HepG2 (cell line): ENCODE measurements around the gene CUL7. TPM values are rescaled to one million over a fixed set of nuclear protein-coding genes. Genes with fewer than 3 reads are reported as not detected.

ENCODE experiments used
- ATAC-seq: fragments of 200-7000 bp; cut with Tn5 transposase; 3 replicates; pipeline ENCODE4 v1.9.1; 2020; ENCODE audit warnings: mild to moderate bottlenecking, moderate library complexity
- BruUV-seq: library from RNA; stranded (reverse); fragments of 400-500 nt; replicated peaks from 2 replicates; lab custom pipeline; 2021; lab: Mats Ljungman, UMichigan
- CTCF ChIA-PET: fragments of 300-600 bp; formaldehyde crosslinking; extraction: SDS; loops from one replicate; lab custom pipeline; 2021; ENCODE audit warnings: low total read pairs, inconsistent platforms, low intra/inter-chr PET ratio; lab: Yijun Ruan, JAX
- POLR2A ChIA-PET: fragments of 350-600 bp; sonication (Branson Sonifier 250); formaldehyde crosslinking; loops from one replicate; lab custom pipeline; 2020; ENCODE audit warnings: antibody characterized with exemption, inconsistent platforms; lab: Yijun Ruan, JAX
- DNase-seq: peaks from one replicate; pipeline ENCODE4 v3.0.0-alpha.2; 2015; ENCODE audit warnings: low spot score
- FAIRE-seq: peaks from 3 replicates; lab custom pipeline; 2011; peaks lifted over from hg19 to GRCh38; lab: Jason Lieb, UNC
- H2AFZ ChIP-seq: one replicate; pipeline ENCODE4 v1.6.1; 2011; ENCODE audit warnings: low read length, inconsistent platforms
- H3K27ac ChIP-seq: fragments of 300-600 bp; 3 replicates; pipeline ENCODE4 v1.8.0; 2011; ENCODE audit warnings: mixed run types, mild to moderate bottlenecking, mixed read lengths, low read length, inconsistent platforms; ENCODE audit not compliant: insufficient read depth; ENCODE audit errors: extremely low read length
- H3K27me3 ChIP-seq, 2 experiments: fragments of 200-600 bp in 1 of 2; 2 replicates in 1 of 2; 3 replicates in 1 of 2; pipeline versions ENCODE4 v1.6.0 to v1.8.0; 2011; ENCODE audit warnings: low read length in 2 of 2, mild to moderate bottlenecking in 2 of 2, moderate library complexity in 2 of 2, inconsistent platforms in 1 of 2; ENCODE audit not compliant: insufficient read depth in 2 of 2, control insufficient read depth in 1 of 2
- H3K36me3 ChIP-seq, 2 experiments: fragments of 200-600 bp in 1 of 2; replicated peaks in 1 of 2; 2 replicates in 1 of 2; 3 replicates in 1 of 2; pipeline versions ENCODE4 v1.5.1 to v1.8.0; 2011; ENCODE audit warnings: low read length in 2 of 2, inconsistent platforms in 1 of 2; ENCODE audit not compliant: insufficient read depth in 2 of 2, control insufficient read depth in 1 of 2
- H3K4me1 ChIP-seq: 2 replicates; pipeline ENCODE4 v1.5.1; 2012; ENCODE audit warnings: low read length, inconsistent platforms; ENCODE audit not compliant: insufficient read depth
- H3K4me2 ChIP-seq: 2 replicates; pipeline ENCODE4 v1.6.0; 2011; ENCODE audit warnings: low read depth, low read length, inconsistent platforms
- H3K4me3 ChIP-seq, 3 experiments: fragments of 200-600 bp in 1 of 3; sonication (generic), shearing (Covaris generic) in 1 of 3; replicated peaks in 1 of 3; 2 replicates each; pipeline ENCODE4 v1.5.1; 2011 to 2016; ENCODE audit warnings: low read length in 3 of 3, inconsistent platforms in 2 of 3, low read depth in 2 of 3, mild to moderate bottlenecking in 2 of 3, control low read depth in 1 of 3, mixed read lengths in 1 of 3; ENCODE audit not compliant: insufficient read depth in 1 of 3
- H3K79me2 ChIP-seq: one replicate; pipeline ENCODE4 v1.6.1; 2011; ENCODE audit warnings: low read length, inconsistent platforms; ENCODE audit not compliant: insufficient read depth
- H3K9ac ChIP-seq: 2 replicates; pipeline ENCODE4 v1.6.0; 2011; ENCODE audit warnings: mild to moderate bottlenecking, low read depth, low read length, inconsistent platforms; ENCODE audit not compliant: insufficient read depth
- H3K9me3 ChIP-seq: 2 replicates; pipeline ENCODE4 v1.5.1; 2012; ENCODE audit warnings: mild to moderate bottlenecking, low read length
- H4K20me1 ChIP-seq: 2 replicates; pipeline ENCODE4 v1.6.0; 2011; ENCODE audit warnings: inconsistent platforms, mild to moderate bottlenecking, low read length, moderate library complexity; ENCODE audit not compliant: insufficient read depth
- E2F2 ChIP-seq: sonication (generic); formaldehyde crosslinking; IDR thresholded peaks from 2 replicates; pipeline ENCODE4 v1.4.0; 2020; ENCODE audit warnings: missing genetic modification reagents, borderline replicate concordance
- KDM5B ChIP-seq: sonication (generic); formaldehyde crosslinking; IDR thresholded peaks from 2 replicates; pipeline ENCODE4 v1.4.0; 2020; ENCODE audit warnings: missing genetic modification reagents, mild to moderate bottlenecking, borderline replicate concordance
- MAX ChIP-seq: IDR thresholded peaks from 2 replicates; pipeline ENCODE4 v1.6.1; 2012; ENCODE audit warnings: inconsistent platforms
- ONECUT2 ChIP-seq: sonication (generic); formaldehyde crosslinking; IDR thresholded peaks from 2 replicates; pipeline ENCODE4 v1.4.0; 2020; ENCODE audit warnings: missing genetic modification reagents
- RFXAP ChIP-seq: sonication (generic); formaldehyde crosslinking; IDR thresholded peaks from 2 replicates; pipeline ENCODE4 v1.4.0; 2020; ENCODE audit warnings: missing genetic modification reagents, borderline replicate concordance
- STAG1 ChIP-seq: sonication (generic); formaldehyde crosslinking; IDR thresholded peaks from 2 replicates; pipeline ENCODE4 v1.4.0; 2020; ENCODE audit warnings: missing genetic modification reagents
- ZBTB38 ChIP-seq: sonication (generic); formaldehyde crosslinking; IDR thresholded peaks from 2 replicates; pipeline ENCODE4 v1.5.1; 2020; ENCODE audit warnings: mild to moderate bottlenecking, missing genetic modification reagents
- ZFP41 ChIP-seq: sonication (generic); formaldehyde crosslinking; IDR thresholded peaks from 2 replicates; pipeline ENCODE4 v1.4.0; 2020; ENCODE audit warnings: mild to moderate bottlenecking, missing genetic modification reagents, borderline replicate concordance
- ZNF550 ChIP-seq: sonication (generic); formaldehyde crosslinking; IDR thresholded peaks from 2 replicates; pipeline ENCODE4 v1.4.0; 2020; ENCODE audit warnings: mild to moderate bottlenecking, missing genetic modification reagents, borderline replicate concordance
- ZNF552 ChIP-seq: sonication (generic); formaldehyde crosslinking; IDR thresholded peaks from 2 replicates; pipeline ENCODE4 v1.9.0; 2022; ENCODE audit warnings: missing genetic modification reagents, mild to moderate bottlenecking, borderline replicate concordance
- ZNF570 ChIP-seq: sonication (generic); formaldehyde crosslinking; IDR thresholded peaks from 2 replicates; pipeline ENCODE4 v1.4.0; 2020; ENCODE audit warnings: mild to moderate bottlenecking, missing genetic modification reagents, borderline replicate concordance
- WGBS: methylation state at CpG from one replicate; pipeline ENCODE4 v1.1.6; 2017; ENCODE audit warnings: low lambda C conversion rate; 5-methylcytosine and 5-hydroxymethylcytosine counted together
- in situ Hi-C: cut with HindIII; loops from 2 replicates; pipeline ENCODE4 v1.10.0; 2017; ENCODE audit warnings: low pct_unique_long_range_greater_than_20kb; ENCODE audit not compliant: extremely low pct_ligation_motif_present
- intact Hi-C: fragments of 100-400 bp; cut with micrococcal nuclease; formaldehyde crosslinking; loops from one replicate; pipeline ENCODE4 v1.10.0; 2022; ENCODE audit not compliant: unreplicated experiment
- polyA plus RNA-seq, 8 experiments: library from polyadenylated mRNA; depleted of rRNA in 3 of 8; stranded (reverse) in 7 of 8; unstranded in 1 of 8; fragments of >200 nt; fragmentation: Illumina TruSeq in 4 of 8; extraction: Trizol in 4 of 8; gene quantifications; 2 replicates each; pipeline versions ENCODE4 v1.2.1 to v1.2.3, GENCODE V29; 2011 to 2016; ENCODE audit warnings: low read depth in 4 of 8, missing spikeins in 1 of 8, mixed read lengths in 1 of 8; ENCODE audit not compliant: insufficient read depth in 1 of 8
- total RNA-seq, 5 experiments: library from RNA; depleted of rRNA; stranded (reverse); fragments of >200 nt; fragmentation: Illumina TruSeq; extraction: Trizol; gene quantifications; 2 replicates each; pipeline ENCODE4 v1.2.3, GENCODE V29; 2016; ENCODE audit warnings: low read depth in 1 of 5
- TF ChIP-seq, protein P1 (sequence below): sonication (generic); formaldehyde crosslinking; IDR thresholded peaks from 2 replicates; pipeline ENCODE4 v1.8.0; 2022; ENCODE audit warnings: mild to moderate bottlenecking, missing genetic modification reagents, moderate library complexity
- TF ChIP-seq, protein P2 (sequence below): sonication (generic); formaldehyde crosslinking; IDR thresholded peaks from 2 replicates; pipeline ENCODE4 v1.5.0; 2020; ENCODE audit warnings: mild to moderate bottlenecking, missing genetic modification reagents, moderate library complexity

CUL7 gene
- total and polyA plus RNA-seq, 2 of the 13 experiments (the other 11 are each of a cell fraction or from before 2014, with no cell fraction given) = 32.0 to 60.7 TPM

- TF ChIP-seq, protein P1, sequence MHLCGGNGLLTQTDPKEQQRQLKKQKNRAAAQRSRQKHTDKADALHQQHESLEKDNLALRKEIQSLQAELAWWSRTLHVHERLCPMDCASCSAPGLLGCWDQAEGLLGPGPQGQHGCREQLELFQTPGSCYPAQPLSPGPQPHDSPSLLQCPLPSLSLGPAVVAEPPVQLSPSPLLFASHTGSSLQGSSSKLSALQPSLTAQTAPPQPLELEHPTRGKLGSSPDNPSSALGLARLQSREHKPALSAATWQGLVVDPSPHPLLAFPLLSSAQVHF (CRISPR knock-in tag) = peak; percentile 46; the same call in 1 of the 2 replicates
- TF ChIP-seq KDM5B (CRISPR knock-in tag) = 0 out of 2 replicates have a peak, but pooled peaks have one; percentile 33
- TF ChIP-seq ZBTB38 (CRISPR knock-in tag) = peak; percentile 39; the same call in 1 of the 2 replicates
These were observed 724 bp upstream of the CUL7 start (continued) for GRCh38 chr6:43054206-43054943.

GRCh38 chr6:43052842-43053544 is 658 bp downstream of the CUL7 start:
- Histone ChIP-seq H3K27ac (peak overlapping the region; percentile 84), H3K4me1 (peaks cover 42% of the 10 kb centered on the region), H3K4me3 (peak overlapping the region; percentile 75 to 96 (median 94)), H3K79me2 (peaks cover 37% of the 10 kb centered on the region), H3K36me3 (peaks cover 16 to 48% of the 10 kb centered on the region in 2 experiments), H3K4me2 (peak overlapping the region; percentile 91), H2AFZ (no peak overlapping the region), H3K9ac (peak overlapping the region; percentile 98), H3K9me3 (no peaks in the 10 kb centered on the region), H3K27me3 (no peaks in the 10 kb centered on the region), H4K20me1 (no peaks in the 10 kb centered on the region)
- BruUV-seq = no TSS peak
- ATAC-seq (peak; percentile 64), DNase-seq (no peak), FAIRE-seq (peak; percentile 59)
- intact Hi-C loops (loop anchor here (5.0 kb wide), 1 partner anchor 41 kb away; the partner anchor contains the start of genes KLHDC3 and MEA1), in situ Hi-C loops (no loop called here)
- WGBS = 10% methylated on average over 22 of the region's 22 CpGs
- ChIA-PET CTCF (interaction anchor here (1.2 kb wide), 1 partner anchor 118 kb away, joined by 3 read pairs; no protein-coding TSS in a partner anchor), POLR2A (interaction anchor here (0.8 to 3.4 kb wide), 30 partner anchors 8 to 522 kb away, joined by 3 to 45 read pairs (median 5); partner anchors contain the start of genes CNPY3, CUL9, GNMT and KLHDC3)
- 0 out of 2 replicates have a peak, but pooled peaks have one; percentile 16 for TF ChIP-seq ONECUT2
- peak; percentile 34; the same call in 1 of the 2 replicates for TF ChIP-seq ZNF550 (CRISPR knock-in tag)
- peak; percentile 11; the same call in 1 of the 2 replicates for TF ChIP-seq MAX
- no peak for TF ChIP-seq ZNF570 (CRISPR knock-in tag)
- TF ChIP-seq STAG1 (CRISPR knock-in tag) = peak; percentile 3; the same call in 1 of the 2 replicates
- TF ChIP-seq ZNF552 (CRISPR knock-in tag) = no peak
- 0 out of 2 replicates have a peak, but pooled peaks have one; percentile 37 for TF ChIP-seq RFXAP (CRISPR knock-in tag)
- peak; percentile 15; the same call in 1 of the 2 replicates for TF ChIP-seq E2F2 (CRISPR knock-in tag)
- 0 out of 2 replicates have a peak, but pooled peaks have one; percentile 41 for TF ChIP-seq ZFP41 (CRISPR knock-in tag)
- TF ChIP-seq, protein P2, sequence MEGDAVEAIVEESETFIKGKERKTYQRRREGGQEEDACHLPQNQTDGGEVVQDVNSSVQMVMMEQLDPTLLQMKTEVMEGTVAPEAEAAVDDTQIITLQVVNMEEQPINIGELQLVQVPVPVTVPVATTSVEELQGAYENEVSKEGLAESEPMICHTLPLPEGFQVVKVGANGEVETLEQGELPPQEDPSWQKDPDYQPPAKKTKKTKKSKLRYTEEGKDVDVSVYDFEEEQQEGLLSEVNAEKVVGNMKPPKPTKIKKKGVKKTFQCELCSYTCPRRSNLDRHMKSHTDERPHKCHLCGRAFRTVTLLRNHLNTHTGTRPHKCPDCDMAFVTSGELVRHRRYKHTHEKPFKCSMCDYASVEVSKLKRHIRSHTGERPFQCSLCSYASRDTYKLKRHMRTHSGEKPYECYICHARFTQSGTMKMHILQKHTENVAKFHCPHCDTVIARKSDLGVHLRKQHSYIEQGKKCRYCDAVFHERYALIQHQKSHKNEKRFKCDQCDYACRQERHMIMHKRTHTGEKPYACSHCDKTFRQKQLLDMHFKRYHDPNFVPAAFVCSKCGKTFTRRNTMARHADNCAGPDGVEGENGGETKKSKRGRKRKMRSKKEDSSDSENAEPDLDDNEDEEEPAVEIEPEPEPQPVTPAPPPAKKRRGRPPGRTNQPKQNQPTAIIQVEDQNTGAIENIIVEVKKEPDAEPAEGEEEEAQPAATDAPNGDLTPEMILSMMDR = peak; percentile 5; the same call in 1 of the 2 replicates
